Nephron progenitor cell (in vitro differentiated cells): Measurements from ENCODE around the gene NINJ2.

ENCODE experiments used
- DNase-seq: peaks from one replicate; pipeline ENCODE4 v3.0.0; 2021
- H3K27ac Mint-ChIP-seq: 2 replicates; pipeline ENCODE4 v1.8.0; 2021; ENCODE audit warnings: mild to moderate bottlenecking, moderate library complexity, mixed read lengths
- H3K27me3 Mint-ChIP-seq: 2 replicates; pipeline ENCODE4 v1.8.0; 2021; ENCODE audit warnings: mild to moderate bottlenecking, low read depth, mixed read lengths; ENCODE audit not compliant: poor library complexity
- H3K36me3 Mint-ChIP-seq: 2 replicates; pipeline ENCODE4 v1.8.0; 2021; ENCODE audit warnings: low read depth, mixed read lengths
- H3K4me1 Mint-ChIP-seq: 2 replicates; pipeline ENCODE4 v1.8.0; 2021; ENCODE audit warnings: mixed read lengths
- H3K4me3 Mint-ChIP-seq: 2 replicates; pipeline ENCODE4 v1.8.0; 2021; ENCODE audit warnings: mild to moderate bottlenecking, moderate library complexity, mixed read lengths
- H3K9me3 Mint-ChIP-seq: 2 replicates; pipeline ENCODE4 v1.8.0; 2021; ENCODE audit warnings: mild to moderate bottlenecking, moderate library complexity, mixed read lengths
- CTCF ChIP-seq: fragments of 200-600 bp; sonication (generic); IDR thresholded peaks from 2 replicates; pipeline ENCODE4 v1.5.0; 2021; ENCODE audit warnings: antibody characterized with exemption

Gene NINJ2

GRCh38 chr12:611721-612120, 51.5 kb downstream of the NINJ2 start:
- H3K27ac Mint-ChIP-seq, result no peak overlapping the region
- no peaks in the 10 kb centered on the region for H3K9me3 Mint-ChIP-seq
- no peak for DNase-seq
- TF ChIP-seq CTCF, result no peak
- H3K4me3 Mint-ChIP-seq, result no peak overlapping the region
- H3K27me3 Mint-ChIP-seq, result peaks cover 6% of the 10 kb centered on the region
- H3K36me3 Mint-ChIP-seq, result no peaks in the 10 kb centered on the region
- H3K4me1 Mint-ChIP-seq, result peaks cover 24% of the 10 kb centered on the region

- DNase-seq, result no peak
- H3K4me3 Mint-ChIP-seq, result no peak overlapping the region
- TF ChIP-seq CTCF, result no peak
- H3K9me3 Mint-ChIP-seq, result no peaks in the 10 kb centered on the region
- H3K27me3 Mint-ChIP-seq, result peaks cover 4% of the 10 kb centered on the region
- H3K4me1 Mint-ChIP-seq, result peaks cover 7% of the 10 kb centered on the region
- H3K36me3 Mint-ChIP-seq, result no peaks in the 10 kb centered on the region
- H3K27ac Mint-ChIP-seq, result no peak overlapping the region
Observed at GRCh38 chr12:608921-609320, 54.3 kb downstream of the NINJ2 start.

- peaks cover 7% of the 10 kb centered on the region for H3K4me1 Mint-ChIP-seq
- no peak overlapping the region for H3K27ac Mint-ChIP-seq
- no peak overlapping the region for H3K4me3 Mint-ChIP-seq
- peaks cover 4% of the 10 kb centered on the region for H3K27me3 Mint-ChIP-seq
- no peaks in the 10 kb centered on the region for H3K36me3 Mint-ChIP-seq
- DNase-seq, result no peak
- no peaks in the 10 kb centered on the region for H3K9me3 Mint-ChIP-seq
- TF ChIP-seq CTCF, result no peak
Observed at GRCh38 chr12:608413-608812, 54.8 kb downstream of the NINJ2 start.

GRCh38 chr12:607541-608001, 55.7 kb downstream of the NINJ2 start:
- H3K36me3 Mint-ChIP-seq, result no peaks in the 10 kb centered on the region
- H3K4me3 Mint-ChIP-seq, result no peak overlapping the region
- H3K27ac Mint-ChIP-seq, result no peak overlapping the region
- H3K4me1 Mint-ChIP-seq, result peaks cover 7% of the 10 kb centered on the region
- TF ChIP-seq CTCF, result no peak
- DNase-seq, result no peak
- peaks cover 9% of the 10 kb centered on the region for H3K27me3 Mint-ChIP-seq
- H3K9me3 Mint-ChIP-seq, result no peaks in the 10 kb centered on the region

- Mint-ChIP-seq H3K4me3 (no peak overlapping the region), H3K4me1 (peaks cover 2% of the 10 kb centered on the region), H3K27me3 (peaks cover 9% of the 10 kb centered on the region), H3K27ac (no peak overlapping the region), H3K9me3 (no peaks in the 10 kb centered on the region), H3K36me3 (no peaks in the 10 kb centered on the region)
- no peak for TF ChIP-seq CTCF
- no peak for DNase-seq
Observed at GRCh38 chr12:604956-605355, 58.3 kb downstream of the NINJ2 start.

- TF ChIP-seq CTCF, result no peak
- Mint-ChIP-seq H3K4me3 (no peak overlapping the region), H3K27me3 (peaks cover 9% of the 10 kb centered on the region)
Observed at GRCh38 chr12:602700-603068, 60.6 kb downstream of the NINJ2 start.

More at GRCh38 chr12:602700-603068, 60.6 kb downstream of the NINJ2 start:
- Mint-ChIP-seq H3K4me1 (peaks cover 3% of the 10 kb centered on the region), H3K9me3 (no peaks in the 10 kb centered on the region), H3K36me3 (no peaks in the 10 kb centered on the region), H3K27ac (no peak overlapping the region)
- no peak for DNase-seq
